Endothelial cell (in vitro differentiated cells): Measurements from ENCODE around the gene RETSAT. TPM values are rescaled to one million over a fixed set of nuclear protein-coding genes. Genes with fewer than 3 reads are reported as not detected.
"Not testable (repeated sequence)": the region's sequence is repeated elsewhere in the genome, so short reads cannot be mapped to it uniquely, and the experiment has no call there.

Source experiments
- DNase-seq: peaks from one replicate; pipeline ENCODE4 v3.0.0; 2021; ENCODE audit warnings: low spot score
- H3K27ac Mint-ChIP-seq: one replicate; pipeline ENCODE4 v1.8.0; 2021; ENCODE audit warnings: mixed read lengths, inconsistent platforms; ENCODE audit not compliant: unreplicated experiment
- H3K27me3 Mint-ChIP-seq: one replicate; pipeline ENCODE4 v1.8.0; 2021; ENCODE audit warnings: mild to moderate bottlenecking, moderate library complexity, mixed read lengths, inconsistent platforms; ENCODE audit not compliant: unreplicated experiment
- H3K36me3 Mint-ChIP-seq: one replicate; pipeline ENCODE4 v1.8.0; 2021; ENCODE audit warnings: mild to moderate bottlenecking, low read depth, mixed read lengths, inconsistent platforms; ENCODE audit not compliant: unreplicated experiment
- H3K4me1 Mint-ChIP-seq: one replicate; pipeline ENCODE4 v1.8.0; 2021; ENCODE audit warnings: mild to moderate bottlenecking, mixed read lengths, inconsistent platforms; ENCODE audit not compliant: unreplicated experiment
- H3K4me3 Mint-ChIP-seq: one replicate; pipeline ENCODE4 v1.8.0; 2021; ENCODE audit warnings: mild to moderate bottlenecking, mixed read lengths, inconsistent platforms; ENCODE audit not compliant: unreplicated experiment
- H3K9me3 Mint-ChIP-seq: one replicate; pipeline ENCODE4 v1.8.0; 2021; ENCODE audit warnings: mixed read lengths, inconsistent platforms; ENCODE audit not compliant: unreplicated experiment
- CTCF ChIP-seq: fragments of 200-600 bp; sonication (generic); IDR thresholded peaks from one replicate; pipeline ENCODE4 v1.5.0; 2021; ENCODE audit warnings: antibody characterized with exemption; ENCODE audit not compliant: unreplicated experiment
- total RNA-seq: library from RNA; stranded (reverse); fragmentation: NEBNext Ultra II Directional; extraction: Animal tissue kit (Norgen Biotek cat#: 25700); gene quantifications from one replicate; pipeline ENCODE4 v1.2.1, GENCODE V29; 2021; ENCODE audit not compliant: unreplicated experiment

RETSAT gene
- total RNA-seq, 1 donor from 2014 or later, result 37.0 TPM

GRCh38 chr2:85344356-85344954 is 9.9 kb downstream of the RETSAT start:
- Mint-ChIP-seq H3K4me3 (no peak overlapping the region), H3K27me3 (peaks cover 3% of the 10 kb centered on the region), H3K36me3 (peaks cover 21% of the 10 kb centered on the region), H3K9me3 (no peaks in the 10 kb centered on the region), H3K27ac (no peak overlapping the region), H3K4me1 (peaks cover 5% of the 10 kb centered on the region)
- TF ChIP-seq CTCF, result no peak
- no peak for DNase-seq

GRCh38 chr2:85343207-85343895 is 11.0 kb downstream of the RETSAT start:
- not testable (repeated sequence) for H3K4me1 Mint-ChIP-seq, H3K9me3 Mint-ChIP-seq, H3K27ac Mint-ChIP-seq, H3K4me3 Mint-ChIP-seq, DNase-seq, H3K27me3 Mint-ChIP-seq
- peaks cover 15% of the 10 kb centered on the region for H3K36me3 Mint-ChIP-seq

- H3K36me3 Mint-ChIP-seq, result peaks cover 10% of the 10 kb centered on the region
- no peak overlapping the region for H3K4me3 Mint-ChIP-seq
- peaks cover 3% of the 10 kb centered on the region for H3K27me3 Mint-ChIP-seq
- H3K27ac Mint-ChIP-seq, result no peak overlapping the region
- H3K9me3 Mint-ChIP-seq, result no peaks in the 10 kb centered on the region
- peaks cover 5% of the 10 kb centered on the region for H3K4me1 Mint-ChIP-seq
- no peak for DNase-seq
- no peak for TF ChIP-seq CTCF
Measured at GRCh38 chr2:85342156-85342555, 12.2 kb downstream of the RETSAT start.

DNA sequence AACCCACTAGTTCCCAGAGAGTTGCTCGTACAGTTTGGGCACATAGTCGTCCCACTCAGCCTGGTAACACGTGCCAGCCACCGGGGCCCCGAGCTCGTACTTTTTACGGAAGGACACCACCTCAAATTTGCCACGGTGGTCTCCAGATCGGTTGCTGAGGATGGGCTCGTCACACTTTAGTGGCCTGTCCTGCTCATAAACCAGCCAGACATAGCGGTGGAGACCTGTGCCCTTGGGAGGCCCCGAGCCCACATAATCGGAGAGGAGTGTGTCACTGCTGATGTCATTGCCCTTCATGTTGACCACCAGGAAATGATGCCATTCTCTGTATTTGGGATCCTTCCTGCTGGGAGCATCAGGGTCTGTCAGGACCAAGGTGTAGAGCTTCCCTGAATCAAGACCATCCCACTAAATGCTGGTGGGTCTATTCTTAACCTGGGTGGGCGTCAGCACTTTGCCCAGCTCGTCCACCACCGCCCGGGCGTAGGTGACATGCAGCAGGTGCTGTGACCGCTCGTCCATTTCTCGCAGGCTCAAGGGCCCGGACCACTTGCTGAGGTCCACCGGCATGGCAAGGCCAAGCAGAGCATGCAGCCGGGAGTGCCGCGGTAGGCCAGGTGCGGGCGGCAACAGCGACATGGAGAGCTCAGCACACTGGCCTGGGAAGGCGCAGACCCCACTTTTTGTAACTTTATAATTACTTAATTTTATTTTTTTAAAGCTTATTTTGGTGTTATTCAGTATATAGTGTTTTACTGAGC is 12.9 kb downstream of the RETSAT start:
- no peak overlapping the region for H3K27ac Mint-ChIP-seq
- DNase-seq, result no peak
- H3K36me3 Mint-ChIP-seq, result peaks cover 5% of the 10 kb centered on the region
- TF ChIP-seq CTCF, result no peak
- H3K4me1 Mint-ChIP-seq, result peaks cover 5% of the 10 kb centered on the region
- peaks cover 3% of the 10 kb centered on the region for H3K27me3 Mint-ChIP-seq
- no peaks in the 10 kb centered on the region for H3K9me3 Mint-ChIP-seq
- H3K4me3 Mint-ChIP-seq, result no peak overlapping the region

DNA sequence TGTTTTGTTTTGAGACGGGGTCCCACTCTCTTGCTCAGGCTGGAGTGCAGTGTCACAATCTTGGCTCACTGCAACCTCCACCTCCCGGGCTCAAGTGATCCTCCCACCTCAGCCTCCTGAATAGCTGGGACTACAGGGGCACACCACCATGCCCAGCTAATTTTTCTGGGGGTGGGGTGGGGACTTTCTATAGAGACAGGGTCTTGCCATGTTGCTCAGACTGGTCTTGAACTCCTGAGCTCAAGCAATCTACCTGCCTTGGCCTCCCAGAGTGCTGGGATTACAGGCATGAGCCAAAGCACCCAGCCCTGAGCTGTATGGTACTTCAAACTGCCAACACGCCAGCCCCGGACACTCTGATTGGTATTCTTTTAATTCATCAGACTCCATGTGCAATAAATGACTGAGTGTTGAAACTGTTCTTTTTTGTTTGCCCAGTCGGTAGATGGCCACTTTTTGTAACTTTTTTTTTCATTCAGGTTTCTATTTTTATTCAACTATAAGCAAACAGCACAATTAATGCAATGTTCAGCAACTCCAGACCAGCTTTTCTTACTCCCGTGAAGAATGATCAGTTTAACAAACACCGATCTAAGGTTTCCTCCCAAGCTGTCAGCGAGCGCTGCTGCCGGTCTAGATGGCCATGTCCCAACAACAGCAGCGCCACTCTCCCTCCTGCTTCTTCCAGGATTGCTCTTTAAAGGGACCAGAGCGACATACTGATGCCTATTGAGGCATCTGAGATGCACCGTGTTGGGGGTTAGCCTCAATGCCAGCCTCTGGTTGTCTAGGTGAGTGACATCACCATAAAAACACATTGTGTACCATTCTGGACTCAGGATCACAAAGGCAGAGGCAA is 14.1 kb downstream of the RETSAT start:
- Mint-ChIP-seq H3K9me3 (no peaks in the 10 kb centered on the region), H3K27ac (no peak overlapping the region), H3K36me3 (peaks cover 5% of the 10 kb centered on the region), H3K4me1 (peaks cover 5% of the 10 kb centered on the region), H3K4me3 (no peak overlapping the region), H3K27me3 (peaks cover 3% of the 10 kb centered on the region)
- no peak for DNase-seq
- no peak for TF ChIP-seq CTCF
